Measurements from ENCODE around the gene OLAH.

Gene OLAH

DNA sequence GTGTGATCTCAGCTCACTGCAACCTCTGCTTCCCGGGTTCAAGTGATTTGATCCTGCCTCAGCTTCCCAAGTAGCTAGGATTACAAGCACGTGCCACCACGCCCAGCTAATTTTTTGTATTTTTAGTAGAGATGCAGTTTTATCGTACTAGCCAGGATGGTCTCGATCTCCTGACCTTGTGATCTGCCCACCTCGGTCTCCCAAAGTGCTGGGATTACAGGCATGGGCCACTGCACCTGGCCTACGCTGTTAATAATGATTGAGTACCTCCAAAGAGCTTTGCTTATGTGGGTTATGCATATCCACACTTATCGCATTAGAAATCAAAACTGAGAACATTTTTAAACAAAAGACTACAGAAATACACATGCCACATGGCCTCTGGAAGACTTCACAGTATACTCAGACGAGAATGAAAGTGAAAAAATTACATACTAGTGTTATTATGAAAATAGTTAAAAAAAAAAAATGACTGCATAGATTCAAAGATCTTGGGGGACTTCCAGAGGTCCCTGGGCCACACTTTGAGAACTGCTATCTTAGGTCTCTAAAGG lies 78.8 kb downstream of the OLAH start:
- in situ Hi-C loops (cut with HindIII; ENCODE audit: low sequenced_read_pairs), result no loop called here

All from DLD1 (cell line).